Activated naive CD4-positive, alpha-beta T cell treated with Interleukin-2 at 50 U/mL for 16 hours (primary cell): ENCODE data around the gene TMEM31.
"Not testable (repeated sequence)": the region's sequence is repeated elsewhere in the genome, so short reads cannot be mapped to it uniquely, and the experiment has no call there.

Source experiments
- DNase-seq: peaks from one replicate; pipeline ENCODE4 v3.0.0-alpha.2; 2020

Gene TMEM31

DNA sequence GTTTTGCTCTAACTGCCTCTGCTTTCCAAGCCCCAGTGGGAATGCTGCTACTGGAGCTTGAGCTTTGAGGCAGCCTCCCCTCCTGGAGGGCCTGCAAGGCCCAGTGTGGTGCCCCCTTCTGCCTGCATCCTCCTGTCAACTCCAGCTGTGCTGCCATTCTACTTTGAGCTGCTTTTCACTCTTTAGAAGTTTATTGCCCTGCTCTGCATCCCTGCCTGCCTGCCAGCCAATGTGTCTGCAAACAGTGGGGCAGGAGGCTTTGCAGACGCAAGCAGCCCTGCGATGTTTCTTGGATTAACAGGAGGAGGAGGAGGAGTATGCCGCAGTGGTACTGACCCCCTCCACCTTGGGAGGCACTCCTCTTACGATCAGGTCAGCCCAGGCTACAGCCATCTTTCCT is 16.4 kb downstream of the TMEM31 start:
- DNase-seq: no peak

- DNase-seq: no peak
Observed at GRCh38 chrX:103729015-103729414, 18.3 kb downstream of the TMEM31 start.

DNA sequence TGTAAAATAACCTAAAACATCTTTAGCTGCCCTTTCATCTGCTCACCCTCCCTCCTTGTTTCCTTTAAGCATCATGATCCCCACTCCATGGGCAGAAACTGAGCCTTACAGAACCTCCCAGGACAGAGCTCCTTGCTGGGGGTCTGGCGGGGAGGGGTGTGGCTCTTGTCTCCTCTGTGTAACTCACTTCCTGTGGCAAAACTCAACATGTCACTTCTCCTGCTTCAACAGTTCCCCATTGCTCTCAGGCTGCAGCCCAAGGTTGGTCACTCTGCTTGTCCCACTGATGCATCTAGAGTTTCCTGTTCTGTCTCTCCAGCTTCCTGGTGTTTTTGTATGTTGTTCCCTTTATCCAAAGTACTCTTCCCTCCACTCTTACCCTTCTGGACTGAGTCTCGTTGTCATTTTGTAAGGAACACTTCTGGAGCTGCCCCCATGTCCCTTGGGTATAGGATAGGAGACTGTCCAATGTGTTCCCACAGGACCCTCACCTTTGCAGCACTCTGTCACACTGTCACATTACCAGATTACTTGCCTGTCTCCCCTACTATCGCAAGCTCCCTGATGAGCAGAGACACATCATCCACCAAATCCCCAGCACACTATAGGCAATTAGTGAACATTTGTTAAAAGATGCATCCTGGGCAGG is 19.6 kb downstream of the TMEM31 start:
- DNase-seq: no peak

DNA sequence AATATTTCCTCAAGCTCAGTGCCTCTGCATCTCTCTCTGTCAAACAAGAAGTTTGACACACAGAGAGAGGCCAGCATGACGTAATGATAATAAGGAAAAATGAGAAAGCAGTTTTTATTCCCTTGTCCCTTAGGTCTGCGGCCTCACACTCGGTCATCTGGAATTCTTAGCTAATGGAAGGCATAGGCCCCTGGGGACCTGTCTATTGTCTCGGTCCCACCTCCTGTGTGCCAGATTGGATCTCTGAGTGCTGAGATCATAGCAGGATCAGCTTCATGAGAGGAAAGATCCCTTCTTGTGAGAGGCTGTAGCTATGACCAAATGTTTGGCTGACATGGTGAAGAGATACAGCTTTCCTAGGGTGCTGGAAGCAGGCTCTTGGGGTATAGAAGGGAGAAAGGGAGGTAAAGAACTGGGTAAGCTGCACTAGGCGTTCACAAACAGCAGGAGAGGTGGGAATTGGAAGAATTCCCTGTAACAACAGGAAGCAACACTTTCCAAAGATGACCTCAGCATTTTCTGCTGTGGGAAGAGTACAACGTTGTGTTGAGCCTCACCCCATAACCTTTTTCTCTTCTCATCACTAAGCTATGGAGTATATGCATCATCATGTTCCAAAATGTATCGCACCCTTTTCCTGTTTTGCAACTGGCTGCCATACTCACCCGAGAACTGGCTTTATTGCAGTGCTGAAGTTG is 20.2 kb downstream of the TMEM31 start:
- no peak for DNase-seq

- no peak for DNase-seq
Observed at GRCh38 chrX:103733017-103733416, 22.3 kb downstream of the TMEM31 start.

GRCh38 chrX:103734125-103734760 is 23.5 kb downstream of the TMEM31 start:
- DNase-seq: no peak

GRCh38 chrX:103737696-103738095 is 27.0 kb downstream of the TMEM31 start:
- no peak for DNase-seq

- DNase-seq: no peak
Observed at GRCh38 chrX:103739421-103739820, 28.7 kb downstream of the TMEM31 start.

- no peak for DNase-seq
Observed at GRCh38 chrX:103741879-103742278, 31.2 kb downstream of the TMEM31 start.

- DNase-seq: no peak
Observed at GRCh38 chrX:103742339-103742738, 31.6 kb downstream of the TMEM31 start.

GRCh38 chrX:103747163-103747562 is 36.5 kb downstream of the TMEM31 start:
- no peak for DNase-seq

GRCh38 chrX:103754401-103754800 is 43.7 kb downstream of the TMEM31 start:
- no peak for DNase-seq

GRCh38 chrX:103756736-103757135 is 46.0 kb downstream of the TMEM31 start:
- DNase-seq: no peak

GRCh38 chrX:103758555-103758954 is 47.8 kb downstream of the TMEM31 start:
- DNase-seq: no peak

DNA sequence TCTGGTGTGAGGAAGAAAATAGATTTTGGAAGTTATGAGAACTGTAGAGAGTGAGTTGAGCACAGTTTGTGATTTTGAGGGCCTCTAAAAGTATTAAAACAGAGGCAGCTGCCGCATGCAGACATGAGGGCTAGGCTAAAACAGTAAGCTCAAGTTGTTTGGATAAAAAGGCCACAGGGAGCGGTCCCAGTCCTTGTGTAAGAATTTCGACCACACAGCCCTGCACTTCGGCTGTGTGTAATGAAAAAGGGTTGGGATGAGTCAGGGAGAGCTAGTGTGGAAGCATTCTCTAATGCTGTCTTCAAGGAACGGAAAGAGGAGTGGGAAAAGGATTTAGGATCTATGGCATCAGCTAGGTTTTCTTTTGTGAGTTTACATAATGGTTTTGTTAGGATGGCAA is 52.8 kb downstream of the TMEM31 start:
- not testable (repeated sequence) for DNase-seq
